GM19468 (cell line): ENCODE results near the gene SLC2A2.

ENCODE experiments used
- ATAC-seq: cut with Tn5 transposase; IDR thresholded peaks from one replicate; pipeline ENCODE4 v1.9.1; 2021; ENCODE audit warnings: mild to moderate bottlenecking, moderate library complexity, moderate number of reproducible peaks; ENCODE audit not compliant: unreplicated experiment; ENCODE audit errors: extremely low read depth

The SLC2A2 gene

DNA sequence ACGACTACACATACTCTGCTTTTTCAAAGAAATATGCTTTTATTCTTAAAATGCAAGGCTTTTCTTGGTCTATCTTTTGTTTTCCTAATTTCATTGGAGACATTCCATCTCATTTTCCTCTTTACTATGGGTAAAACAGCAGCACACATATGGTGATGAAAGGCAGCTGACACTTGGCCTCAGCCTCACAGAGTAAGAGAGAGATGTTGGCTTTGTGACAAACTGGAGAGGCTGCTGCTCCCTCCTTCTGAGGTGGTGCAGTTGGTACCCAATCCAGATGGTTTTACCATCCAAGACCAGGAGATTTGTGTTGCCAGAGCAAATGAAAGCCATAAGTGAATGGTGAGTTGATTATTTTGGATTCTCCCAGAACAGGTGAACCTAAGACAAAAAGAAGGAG lies 13.2 kb upstream of the SLC2A2 start:
- ATAC-seq, result no peak

DNA sequence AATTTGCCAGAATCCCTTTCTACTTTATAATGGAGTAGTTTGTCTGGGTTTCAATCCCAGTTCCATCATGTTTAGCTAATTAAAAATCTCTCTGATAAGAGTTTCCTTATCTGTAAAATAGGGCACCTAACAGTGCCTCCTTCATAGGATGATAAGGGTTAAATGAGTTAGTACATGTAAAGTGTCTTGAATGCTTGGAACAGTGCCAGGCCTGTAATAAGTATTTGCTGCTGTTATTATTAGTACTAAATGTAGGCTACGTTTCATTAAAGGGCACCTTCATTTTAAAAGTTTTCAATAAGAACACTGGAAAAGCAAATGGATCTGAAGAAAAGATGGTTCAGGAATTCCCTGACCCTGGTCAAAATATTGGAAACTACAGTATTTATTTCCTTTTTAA lies 11.8 kb upstream of the SLC2A2 start:
- no peak for ATAC-seq

DNA sequence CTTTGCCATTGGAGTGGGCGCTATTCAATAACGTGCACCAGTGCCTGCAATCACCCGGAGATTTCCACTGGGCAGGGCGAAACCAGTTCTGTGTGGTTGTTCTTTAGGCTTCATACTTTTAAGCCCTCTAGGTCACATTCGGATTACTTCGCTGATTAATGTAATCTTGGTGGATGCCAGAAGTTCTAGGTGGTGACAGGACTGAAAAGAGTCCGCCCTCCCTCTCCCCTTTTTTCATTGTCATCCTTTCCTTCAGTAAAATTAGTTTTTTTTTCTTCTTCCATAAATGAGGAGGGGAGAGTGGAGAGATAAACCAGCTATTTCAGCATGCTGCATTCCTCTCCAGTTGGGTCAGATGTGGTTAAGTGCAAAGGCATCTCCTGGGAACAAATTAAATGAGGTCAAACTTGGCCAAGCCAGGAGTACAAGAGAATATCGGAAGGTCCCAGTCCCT lies 2.3 kb upstream of the SLC2A2 start:
- no peak for ATAC-seq

DNA sequence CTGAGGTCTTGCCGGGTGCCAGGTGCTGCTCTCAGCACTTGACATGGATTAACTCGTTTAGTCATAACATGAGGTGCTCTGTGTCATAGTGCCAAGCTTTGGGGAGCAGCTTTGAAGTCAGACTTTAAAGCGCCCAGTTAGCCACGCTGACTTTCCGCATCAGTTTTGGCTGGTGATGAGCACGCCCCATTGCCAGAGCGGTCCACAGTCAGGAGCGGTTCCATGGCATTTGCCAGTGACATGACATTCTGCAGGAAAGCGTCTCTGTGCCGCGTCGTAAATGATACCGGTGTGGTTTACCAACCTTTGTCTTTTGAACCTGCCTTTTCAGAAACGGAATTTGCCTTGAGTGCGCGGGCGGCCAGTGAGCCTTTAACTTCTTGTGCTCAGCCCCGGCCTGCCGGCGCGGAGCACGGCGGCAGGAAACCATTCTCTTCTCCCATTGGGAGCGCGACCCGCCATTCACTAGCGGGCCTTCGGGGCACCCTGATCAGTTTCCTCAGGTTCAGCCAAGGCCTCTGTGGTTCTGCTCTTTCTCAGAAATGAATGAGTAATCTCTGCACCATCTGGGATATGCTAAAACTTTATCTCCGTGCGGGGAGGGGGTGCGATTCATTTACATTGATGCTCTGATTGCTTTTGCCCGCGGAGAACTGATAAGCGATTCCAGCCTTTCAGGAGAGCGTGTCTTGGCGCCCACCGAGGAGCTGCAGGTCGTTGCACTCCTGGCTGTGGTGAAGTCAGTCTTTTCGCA lies 1.7 kb upstream of the SLC2A2 start:
- ATAC-seq, result peak; percentile 26

DNA sequence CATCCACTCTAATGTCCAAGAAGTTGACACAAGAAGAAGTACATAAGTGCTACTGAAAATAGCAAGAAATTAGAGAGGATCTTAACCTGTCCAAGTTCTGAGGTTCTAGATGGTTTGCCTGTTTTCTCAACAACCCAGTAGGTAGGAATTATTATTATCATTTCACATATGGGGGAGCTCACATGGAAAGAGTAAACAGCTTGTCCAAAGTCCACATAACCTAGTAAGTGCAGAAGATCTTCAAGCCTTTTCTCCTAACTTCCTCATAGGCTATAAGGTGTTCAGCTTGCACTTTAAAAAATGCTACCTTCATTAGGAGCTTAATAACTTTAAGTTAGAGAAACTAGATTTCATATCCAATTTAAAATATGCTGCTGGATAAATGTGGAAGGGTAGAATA lies 3.0 kb downstream of the SLC2A2 start:
- no peak for ATAC-seq

DNA sequence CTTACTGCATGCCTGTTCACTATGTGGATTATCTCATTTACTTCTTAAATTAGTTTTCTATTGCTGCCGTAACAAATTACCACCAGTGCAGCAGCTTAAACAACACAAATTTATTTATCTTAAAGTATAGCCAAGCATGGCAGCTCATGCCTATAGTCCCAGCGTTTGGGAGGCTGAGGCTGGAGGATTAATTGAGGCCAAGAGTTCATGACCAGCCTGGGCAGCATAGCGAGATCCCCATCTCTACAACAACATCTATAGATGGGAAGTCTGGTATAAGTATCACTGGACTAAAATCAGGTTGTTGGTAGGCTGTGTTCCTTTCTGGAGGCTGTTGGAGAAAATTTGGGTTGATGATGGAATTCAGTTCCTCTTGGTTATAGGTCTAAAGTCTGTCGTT lies 5.1 kb downstream of the SLC2A2 start:
- no peak for ATAC-seq

DNA sequence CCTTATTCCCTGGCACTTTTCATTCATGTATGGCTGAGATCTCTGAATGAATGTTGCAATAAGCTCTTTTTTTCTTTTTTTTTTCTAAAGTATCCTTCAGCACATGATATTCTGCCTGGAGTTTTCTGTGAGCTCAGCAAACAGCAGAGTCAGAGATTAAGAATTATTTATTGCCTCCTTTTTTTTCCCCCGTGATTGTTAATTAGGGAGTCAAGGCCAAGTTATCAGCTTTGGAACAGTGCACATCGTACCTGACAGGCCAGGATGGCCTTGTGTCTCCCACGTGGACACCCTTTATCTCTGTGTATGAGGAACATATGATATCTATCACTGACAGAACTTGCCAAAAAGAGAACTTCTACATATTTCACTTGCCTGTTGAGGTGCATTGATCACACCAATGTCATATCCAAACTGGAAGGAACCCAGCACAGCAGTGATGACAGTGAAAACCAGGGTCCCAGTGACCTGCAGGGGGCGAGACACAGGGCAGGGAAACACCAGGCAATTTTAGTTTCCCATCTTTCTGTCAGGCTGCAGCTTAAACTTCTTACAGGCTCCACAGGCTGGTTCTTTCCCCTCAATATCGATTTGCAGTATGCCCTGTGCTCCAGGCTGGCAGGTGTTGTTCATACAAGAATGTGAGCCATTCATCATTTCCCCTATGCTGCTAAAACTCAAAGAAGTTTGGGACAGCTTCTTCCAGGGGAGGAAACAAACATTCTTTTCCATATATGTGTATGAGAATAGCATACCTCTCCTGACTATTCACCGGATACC lies 8.2 kb downstream of the SLC2A2 start:
- no peak for ATAC-seq

DNA sequence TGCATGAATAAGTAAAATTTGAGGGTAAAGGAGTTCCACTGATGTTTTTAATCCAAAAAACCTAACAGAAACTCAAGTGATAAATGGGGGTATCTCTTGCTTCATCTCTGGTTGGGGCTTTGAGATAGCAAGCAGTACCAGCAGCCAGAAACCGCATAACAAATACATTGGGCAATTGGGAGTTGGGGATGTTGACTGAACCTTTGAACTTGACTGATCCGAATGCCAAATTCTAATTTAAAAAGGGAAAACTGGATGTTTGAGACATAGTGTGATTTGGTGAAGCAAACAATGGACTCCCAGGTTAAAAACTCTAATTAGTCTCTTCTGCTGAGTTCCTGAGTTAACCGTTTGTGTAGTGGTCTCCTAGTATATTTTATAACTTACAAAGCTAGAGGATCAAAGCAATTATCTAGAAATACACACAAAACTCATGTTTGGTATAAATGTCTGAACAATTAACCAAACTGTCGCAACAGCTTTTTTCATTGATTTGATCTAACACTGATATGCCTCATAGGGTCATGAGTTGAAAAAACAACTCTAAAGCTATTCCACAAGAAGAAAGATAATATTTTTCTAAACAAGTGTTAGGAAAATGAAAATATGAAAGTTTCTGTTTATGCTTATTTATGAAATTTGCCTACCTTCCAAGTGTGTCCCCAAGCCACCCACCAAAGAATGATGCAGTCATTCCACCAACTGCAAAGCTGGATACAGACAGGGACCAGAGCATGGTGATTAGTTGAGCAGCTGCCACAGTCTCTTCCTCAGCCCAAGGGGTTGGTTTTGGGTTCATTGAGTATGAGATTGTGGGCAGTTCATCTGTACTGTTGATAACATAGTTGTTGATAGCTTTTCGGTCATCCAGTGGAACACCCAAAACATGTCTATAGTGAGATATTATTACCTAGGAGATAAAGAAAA lies 12.4 kb downstream of the SLC2A2 start:
- ATAC-seq, result no peak

DNA sequence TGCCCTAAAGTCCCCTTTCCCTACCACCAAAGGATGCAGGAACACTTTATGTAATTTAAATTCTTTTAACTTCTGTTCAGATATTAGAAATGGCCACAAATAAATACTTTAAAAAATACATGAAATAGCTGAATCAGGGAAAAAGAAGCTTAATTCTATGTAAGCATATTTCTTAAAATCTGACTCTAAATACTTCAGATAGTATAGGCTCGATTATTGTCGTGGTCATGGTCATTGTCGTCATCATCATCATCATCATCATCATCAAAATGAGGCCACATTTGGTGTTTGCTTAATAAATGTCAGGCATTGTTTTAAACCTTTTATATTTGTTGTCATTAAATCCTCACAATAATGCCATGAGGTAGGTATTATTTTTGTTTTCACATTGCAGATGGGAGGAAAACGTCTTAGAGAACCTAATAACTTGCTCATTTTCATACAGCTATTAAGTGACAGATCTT lies 14.6 kb downstream of the SLC2A2 start:
- no peak for ATAC-seq

DNA sequence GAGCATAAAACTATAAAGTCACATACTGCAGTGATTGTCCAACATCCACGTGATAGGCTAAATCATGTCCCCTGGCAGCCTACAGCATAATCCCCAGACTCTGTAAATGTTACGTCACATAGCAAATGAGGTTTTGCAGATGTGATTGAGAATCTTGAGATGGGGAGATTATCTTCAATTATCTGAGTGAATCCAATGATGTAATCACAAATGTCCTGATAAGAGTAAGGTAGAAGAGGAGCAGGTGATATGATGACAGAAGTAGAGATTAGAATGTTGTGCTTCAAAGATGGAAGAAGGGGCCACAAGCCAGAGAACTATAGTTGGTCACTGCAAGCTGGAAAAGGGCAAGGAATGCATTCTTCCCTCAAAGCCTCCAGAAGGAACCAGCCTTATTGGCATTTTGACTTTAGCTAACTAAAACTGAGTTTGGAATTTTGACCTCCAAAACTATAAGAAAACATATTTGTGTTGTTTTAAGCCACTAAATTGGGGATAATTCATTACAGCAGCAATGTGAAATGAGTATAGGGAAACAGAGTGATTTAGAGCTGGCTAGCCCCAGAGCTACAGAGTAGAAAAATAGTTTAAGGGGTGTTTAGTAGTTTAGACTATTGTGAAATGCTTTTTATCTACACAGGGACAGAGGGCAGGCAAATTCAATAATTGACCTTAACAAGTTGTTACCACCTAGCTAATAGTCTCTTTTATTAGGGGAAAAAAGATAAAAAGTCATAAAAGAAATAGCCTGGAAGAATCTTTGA lies 15.2 kb downstream of the SLC2A2 start:
- ATAC-seq, result no peak

DNA sequence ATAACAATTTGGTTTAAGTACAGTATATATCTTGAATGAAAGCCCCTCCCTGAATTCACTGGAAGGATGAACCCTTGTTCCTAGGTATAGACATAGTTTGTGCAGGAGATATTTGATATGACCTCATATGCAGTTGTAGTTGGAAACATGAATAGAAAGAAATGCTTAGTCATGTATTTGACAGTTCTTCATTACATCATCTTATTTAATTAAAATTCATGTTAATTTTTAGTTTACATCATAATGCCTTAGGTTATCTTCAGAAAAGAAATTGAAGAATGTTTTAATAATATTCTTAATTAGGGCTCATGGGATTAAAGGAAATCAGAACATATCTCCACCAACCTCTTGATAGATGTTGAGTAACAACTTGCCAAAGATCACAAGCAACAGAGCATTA lies 19.2 kb downstream of the SLC2A2 start:
- no peak for ATAC-seq

DNA sequence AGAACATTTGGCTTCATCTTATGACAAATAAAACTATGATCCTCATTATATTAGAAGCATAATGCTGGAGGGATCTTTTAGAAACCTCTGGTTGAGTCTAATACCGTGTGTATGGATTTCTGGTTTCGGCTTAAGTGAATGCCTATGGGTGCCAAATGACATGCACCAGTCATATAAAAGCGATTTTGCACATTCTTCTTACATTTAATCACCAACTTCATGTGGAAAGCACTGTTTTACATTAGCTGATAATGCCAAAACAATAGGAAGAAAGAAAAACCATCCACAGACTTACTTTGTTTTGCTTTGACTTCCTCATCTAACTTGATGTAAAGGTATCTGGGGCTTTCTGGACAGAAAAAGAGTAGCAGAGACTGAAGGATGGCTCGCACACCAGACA lies 20.9 kb downstream of the SLC2A2 start:
- ATAC-seq, result no peak

DNA sequence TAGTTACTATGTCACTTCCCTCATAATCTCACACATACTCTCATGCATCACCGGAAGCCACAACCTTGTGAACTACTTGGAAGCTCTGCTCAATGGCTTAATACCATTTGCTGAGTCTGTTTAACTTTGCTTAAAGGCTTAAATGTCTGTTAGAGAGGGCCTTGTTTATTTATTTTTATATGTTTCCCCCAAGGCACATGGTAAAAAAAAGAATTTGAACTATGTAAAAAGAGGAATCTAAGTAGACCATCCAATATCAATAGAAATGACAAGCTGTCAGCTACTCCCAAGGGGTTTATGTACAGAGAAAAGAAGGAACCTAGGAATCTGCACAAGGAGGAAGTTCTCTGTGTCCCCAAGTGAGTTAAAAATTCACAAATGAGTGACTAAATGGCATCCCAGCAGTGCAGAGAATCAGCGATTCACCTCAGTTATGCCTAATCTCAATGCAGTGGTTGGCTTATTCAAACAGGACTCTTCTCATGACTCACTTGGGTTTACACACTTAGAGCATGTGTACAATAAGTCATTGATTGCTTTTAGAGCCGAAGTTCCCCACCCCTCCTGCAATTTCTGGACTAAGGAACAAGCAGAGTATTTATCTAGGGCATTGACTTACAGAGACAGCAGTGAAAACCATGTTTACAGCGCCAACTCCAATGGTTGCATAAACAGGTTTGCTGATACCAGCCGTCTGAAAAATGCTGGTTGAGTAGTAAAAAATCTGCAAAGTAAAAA lies 24.4 kb downstream of the SLC2A2 start:
- no peak for ATAC-seq

DNA sequence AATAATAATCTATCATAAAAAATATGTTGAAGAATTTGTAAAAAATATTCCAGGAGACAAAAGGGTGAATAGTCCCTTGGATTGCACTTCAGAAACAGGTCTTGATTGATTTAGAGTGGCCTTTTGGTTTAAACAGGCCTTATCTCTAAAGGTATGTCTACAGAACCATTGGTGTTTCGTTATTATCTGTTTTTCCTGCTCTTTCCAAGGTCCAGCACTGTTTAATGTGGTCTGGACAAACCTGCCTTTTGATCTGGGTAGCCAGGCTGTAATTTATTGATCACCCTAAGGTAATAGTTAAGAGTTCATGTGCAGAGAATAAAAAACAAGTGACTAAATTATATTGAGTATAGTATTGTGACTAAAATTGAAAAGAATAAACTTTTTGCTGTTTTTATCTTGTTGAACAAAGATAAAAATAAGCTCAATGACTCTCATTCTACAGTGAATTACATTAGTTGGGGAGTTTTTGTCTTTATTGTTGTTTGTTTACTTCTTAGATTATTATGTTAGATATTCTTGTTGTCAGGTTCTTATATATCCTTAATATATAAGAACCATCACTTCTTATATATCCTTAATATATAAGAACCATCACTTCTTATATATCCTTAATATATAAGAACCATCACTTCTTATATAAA lies 25.1 kb downstream of the SLC2A2 start:
- no peak for ATAC-seq

DNA sequence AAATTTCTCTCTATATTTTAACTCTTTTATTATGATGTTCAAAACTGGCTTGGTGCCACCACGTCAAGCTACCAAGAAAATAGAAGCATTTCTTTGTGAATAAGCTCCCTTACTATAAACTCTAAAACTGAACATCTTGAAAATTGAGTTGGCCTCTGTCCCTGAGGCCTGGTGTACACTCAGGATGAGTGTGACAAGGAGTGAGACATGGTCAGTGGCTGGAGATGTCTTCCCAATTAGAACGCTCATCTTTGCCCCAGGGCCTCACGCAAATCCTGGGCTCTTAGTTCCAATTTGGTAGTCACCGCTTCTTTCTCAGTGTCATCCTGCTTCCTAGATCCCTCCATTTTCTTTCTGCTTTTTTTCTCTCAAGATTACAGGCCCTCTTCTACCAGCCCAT lies 26.2 kb downstream of the SLC2A2 start:
- no peak for ATAC-seq

DNA sequence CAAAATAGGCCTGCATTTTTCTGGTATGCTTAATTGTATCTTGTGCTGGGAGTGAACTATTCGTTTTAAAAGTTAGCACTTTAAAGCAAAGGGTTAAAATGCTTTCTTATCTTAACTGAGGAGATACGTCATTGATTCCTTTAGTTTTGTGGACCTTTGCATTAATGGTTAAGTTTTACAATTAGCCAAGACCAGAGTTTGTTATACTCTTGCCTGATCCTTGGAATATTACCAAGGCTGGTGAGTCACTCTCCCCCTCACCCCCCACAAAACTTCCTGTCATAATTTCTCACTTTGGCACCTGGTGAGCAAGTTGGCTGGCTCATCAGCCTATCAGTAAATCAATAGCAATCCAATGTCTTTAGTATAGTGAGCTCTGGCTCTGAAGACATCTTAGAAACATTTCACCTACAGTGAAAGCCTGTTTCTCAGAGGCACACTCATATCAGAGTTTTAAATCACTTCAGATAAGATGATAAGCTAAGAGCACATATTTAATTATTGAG lies 26.7 kb downstream of the SLC2A2 start:
- ATAC-seq, result no peak

DNA sequence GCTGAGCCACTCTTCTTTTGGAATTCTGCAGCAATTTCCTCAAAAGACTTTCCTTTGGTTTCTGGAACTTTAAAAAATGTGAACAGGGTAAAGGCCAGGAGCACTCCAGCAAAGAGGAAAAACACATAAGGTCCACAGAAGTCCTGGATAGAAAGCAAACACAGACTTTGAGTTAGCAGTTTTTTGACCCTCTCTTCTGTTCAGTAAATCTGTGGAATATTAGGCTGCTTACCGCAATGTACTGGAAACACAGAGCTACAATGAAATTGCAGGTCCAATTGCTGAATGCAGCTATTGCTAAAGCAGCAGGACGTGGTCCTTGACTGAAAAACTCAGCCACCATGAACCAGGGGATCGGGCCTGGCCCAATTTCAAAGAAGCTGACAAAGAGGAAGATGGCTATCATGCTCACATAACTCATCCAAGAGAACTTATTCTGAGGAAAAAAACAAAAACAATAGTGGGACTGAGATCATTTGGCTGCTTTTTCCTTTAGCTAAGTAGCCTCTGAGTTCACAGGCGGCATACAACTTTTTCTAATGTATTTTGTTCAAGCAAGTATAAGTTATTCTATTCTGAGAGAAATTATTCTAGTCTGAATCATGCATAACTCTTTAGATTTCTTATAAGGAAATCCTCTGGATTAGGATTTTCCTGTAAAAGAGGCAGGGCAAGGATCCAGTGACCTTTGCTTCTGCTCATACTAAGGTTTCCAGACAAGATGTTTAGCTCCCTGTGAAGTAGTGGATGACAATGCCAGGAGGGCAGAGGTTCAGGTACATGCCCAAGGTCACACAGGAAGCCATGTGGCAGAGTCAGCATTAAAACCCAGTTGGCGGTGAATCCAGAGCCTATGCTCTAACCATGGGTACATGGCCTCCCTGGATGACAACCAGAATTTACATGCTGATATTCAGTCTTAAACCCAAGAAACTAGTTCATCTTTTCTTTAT lies 28.3 kb downstream of the SLC2A2 start:
- no peak for ATAC-seq
